NCI-H1694 (cell line): Measurements from ENCODE around the gene NDUFS1.
"Not testable (repeated sequence)": the region's sequence is repeated elsewhere in the genome, so short reads cannot be mapped to it uniquely, and the experiment has no call there.

Experiments used
- DNase-seq: peaks from one replicate; lab custom pipeline; 2025; lab: John Stamatoyannopoulos, UW

The NDUFS1 gene

DNA sequence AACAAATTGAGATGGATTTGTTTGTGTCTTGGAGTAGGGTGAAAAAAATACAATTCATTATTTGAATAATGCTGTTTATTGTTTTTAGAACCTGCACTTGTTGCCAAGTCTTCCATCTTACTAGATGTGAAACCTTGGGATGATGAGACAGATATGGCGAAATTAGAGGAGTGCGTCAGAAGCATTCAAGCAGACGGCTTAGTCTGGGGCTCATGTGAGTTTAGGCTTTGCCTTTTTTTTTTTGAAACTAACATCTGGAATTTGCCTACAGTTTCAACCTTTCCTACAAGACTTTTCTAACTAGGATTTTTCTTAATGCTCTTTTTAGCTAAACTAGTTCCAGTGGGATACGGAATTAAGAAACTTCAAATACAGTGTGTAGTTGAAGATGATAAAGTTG, 3.2 kb upstream of the NDUFS1 start:
- DNase-seq: not testable (repeated sequence)

DNA sequence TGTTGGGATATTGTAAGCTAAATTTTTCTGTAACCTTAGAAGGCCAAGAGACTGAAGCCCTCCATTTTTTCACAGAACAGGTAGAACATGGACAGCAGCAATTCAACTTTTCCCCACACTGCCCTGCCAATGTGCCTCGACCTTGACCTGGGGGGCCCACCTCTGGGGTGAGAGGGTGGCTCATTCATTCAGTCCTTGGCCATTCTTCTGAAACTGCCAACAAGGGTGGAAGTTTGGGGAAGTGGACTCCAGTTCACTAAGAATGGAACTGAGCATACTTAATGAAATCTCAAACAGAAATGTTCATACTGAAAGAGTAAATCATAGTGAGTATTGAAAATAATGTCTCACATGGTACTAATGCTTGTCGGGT, 1.5 kb upstream of the NDUFS1 start:
- DNase-seq: no peak

DNA sequence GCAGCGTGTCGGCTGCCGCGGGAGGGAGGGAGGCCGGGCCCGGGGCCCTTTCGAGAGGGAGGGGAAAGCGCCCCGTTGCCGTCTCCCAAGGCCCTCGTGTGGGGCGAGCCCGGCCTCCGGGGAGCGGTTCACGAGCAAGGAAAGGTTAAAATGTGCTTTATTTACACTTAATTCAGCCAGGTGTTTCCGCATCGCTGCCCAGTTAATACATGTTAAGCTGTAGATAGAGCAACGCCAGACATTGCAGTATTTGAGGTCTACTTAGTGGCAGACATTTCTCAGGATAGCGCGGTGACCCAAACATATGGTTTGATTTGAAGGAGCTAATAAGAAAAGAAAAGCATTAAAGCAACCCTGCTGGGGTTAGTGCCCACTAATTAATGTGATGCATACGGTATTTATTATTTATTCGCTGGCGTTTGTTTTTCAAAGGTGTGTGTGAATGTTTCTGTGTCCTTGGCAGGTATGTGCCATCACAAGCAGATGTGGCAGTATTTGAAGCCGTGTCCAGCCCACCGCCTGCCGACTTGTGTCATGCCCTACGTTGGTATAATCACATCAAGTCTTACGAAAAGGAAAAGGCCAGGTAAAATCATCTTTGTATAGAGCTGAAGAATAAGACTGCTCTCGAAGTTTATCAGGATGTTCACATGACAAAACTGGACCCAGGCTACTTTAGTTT, 1.0 kb upstream of the NDUFS1 start:
- DNase-seq: no peak

DNA sequence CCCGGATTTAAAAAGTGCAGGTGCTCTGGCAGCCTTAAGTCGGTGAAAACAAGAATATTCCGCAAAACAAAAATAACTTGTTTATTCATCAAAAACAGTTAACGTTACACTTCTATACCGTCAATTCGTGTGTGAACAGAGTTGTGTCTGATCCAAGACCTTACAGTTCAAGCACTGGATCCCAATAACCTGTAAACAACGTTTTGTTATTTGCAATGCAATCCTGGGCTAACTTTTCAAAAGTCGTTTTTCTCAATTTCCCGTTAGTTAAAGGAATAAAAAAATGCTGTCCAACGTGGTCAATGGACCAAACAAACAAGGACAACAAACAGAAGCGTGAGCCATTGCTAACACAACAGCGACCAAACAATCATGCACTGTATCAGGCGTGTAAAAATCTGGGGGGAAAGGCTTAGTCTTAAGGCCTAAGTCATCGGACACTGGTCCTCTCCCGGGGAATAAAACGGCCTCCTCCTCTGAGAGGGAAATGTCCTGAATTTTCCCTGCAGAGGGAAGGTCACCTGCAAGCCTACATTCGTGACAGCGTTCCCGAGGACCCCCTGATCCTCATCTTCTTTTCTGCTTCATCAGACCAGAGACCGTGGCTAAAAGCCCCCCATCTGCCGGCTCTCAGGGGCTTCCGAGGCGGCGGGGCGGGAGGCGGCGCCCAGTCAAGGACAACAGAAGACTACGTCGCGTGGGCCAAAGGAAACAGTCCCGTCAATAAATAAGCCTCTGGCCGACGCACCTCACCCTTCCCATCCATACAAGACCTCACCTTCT, 490 bp downstream of the NDUFS1 start:
- no peak for DNase-seq

DNA sequence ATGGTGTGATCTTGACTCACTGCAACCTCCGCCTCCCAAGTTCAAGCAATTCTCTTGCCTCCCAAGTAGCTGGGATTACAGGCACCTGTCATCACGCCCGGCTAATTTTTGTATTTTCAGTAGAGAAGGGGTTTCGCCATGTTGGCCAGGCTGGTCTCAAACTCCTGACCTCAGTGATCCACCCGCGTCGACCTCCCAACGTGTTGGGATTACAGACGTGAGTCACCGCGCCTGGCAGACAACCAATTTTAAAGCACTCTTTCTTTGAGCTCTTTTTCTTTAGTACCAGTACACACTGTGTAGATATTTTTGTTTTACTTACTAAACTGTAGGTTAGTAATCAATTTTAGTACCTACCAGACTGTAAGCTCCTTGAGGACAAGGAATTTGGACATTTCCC, 2.2 kb downstream of the NDUFS1 start:
- DNase-seq: not testable (repeated sequence)

DNA sequence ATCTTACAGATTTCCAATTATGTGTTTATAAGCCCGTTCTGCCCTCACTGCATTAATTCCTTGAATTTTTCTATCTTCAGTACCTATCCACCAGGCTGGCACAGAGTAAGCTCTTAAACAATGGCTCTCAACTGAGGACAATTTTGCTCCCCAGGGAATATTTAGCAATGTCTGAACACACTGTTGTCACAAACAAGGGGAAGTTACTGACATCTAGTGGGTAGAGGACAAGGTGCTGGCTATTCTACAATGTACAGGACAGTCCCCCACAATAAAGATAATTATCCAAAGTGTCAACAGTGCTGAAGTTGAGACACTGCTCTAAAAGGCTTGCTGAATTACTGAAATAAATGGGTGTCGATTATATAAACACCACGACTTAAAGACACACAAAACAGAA, 5.0 kb downstream of the NDUFS1 start:
- DNase-seq: no peak

DNA sequence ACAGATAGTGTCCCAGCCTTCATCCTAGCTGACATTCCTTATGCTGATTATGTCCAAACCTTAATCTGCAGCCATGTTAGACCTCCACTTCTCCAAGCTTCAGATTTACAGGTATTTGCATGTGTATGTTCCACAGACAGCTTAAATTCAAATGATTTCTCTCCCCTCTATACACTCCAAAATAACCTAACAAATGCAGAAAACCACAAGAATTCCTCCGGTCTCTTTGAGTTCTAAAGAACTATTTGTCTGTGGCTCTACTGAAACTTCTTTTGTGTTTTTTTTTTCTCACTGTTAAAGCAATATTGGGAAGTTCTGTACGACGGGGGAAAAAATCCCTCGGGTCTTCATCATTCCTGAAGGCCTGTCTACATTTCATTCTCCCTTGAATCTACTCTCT, 8.6 kb downstream of the NDUFS1 start:
- DNase-seq: no peak

DNA sequence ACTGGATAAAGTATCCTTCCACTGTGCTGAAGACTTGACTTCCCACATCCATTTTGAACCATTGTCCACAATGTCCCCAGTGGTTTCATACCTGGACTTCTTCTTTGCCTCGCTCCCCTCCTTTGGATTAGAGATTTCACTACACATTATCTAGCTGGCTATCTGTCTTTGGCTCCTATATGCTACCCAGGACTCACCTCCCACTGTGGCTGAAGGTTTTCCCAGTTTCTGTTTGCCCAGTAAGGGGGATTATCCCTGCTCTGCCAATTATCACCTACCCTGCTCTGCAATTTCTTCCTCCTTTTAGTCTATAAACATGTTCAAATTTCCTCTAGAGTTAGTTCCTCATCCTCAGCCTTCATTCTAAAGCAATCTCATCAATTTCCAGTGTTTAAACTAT, 9.1 kb downstream of the NDUFS1 start:
- no peak for DNase-seq

DNA sequence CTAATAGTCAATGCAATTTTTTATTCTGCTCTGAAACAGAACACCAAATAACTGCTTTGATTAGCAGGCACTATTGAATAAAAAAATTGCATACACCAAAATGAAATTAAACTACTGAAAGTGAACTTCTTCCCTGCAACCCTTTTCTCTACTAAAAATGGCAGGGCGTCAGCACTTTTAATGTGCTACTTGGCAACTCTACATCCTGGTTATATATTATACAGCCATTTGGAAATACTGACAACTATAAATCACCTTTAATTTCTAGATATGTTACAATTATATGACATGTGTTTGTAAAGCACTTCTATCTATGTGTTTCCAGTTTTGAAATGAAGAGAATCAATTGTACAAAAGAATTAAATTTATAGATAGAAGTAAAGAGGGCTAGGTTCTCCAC, 9.9 kb downstream of the NDUFS1 start:
- DNase-seq: no peak

DNA sequence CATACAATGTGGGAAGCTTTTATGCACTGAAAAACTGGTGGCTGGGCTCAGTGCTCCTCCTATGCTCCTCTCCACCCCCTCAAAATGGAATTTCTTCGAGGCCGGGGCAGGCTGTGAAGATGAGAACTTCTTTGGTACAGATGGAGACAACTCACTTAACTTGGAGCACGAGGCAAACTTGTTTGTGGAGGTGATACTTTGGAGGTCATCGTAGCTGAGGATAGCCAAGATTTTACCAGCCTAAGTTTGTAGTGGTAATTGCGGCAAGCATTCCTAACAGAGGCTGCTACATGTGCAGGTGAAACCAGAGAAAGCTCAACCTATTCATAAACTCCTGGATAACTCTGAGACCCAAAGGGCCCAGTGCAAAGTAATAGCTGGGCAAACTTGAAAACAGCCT, 13.6 kb downstream of the NDUFS1 start:
- DNase-seq: no peak

DNA sequence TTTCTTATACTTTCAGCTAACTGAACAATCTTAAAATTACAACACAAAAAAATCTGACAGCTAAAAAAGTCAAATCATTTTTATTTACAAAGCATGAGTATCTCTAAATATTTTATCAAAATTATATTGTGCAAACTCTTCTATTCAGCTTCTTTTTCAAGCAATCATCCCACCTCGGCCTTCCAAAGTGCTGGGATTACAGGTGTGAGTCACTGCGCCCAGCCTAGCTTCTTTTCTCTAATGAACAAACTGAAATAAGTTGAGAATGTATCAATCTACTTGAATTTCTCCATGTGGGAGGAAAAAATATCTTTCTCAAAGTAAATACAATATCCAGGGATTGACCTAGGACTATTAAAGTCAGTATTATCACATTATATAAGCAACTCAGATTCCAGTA, 14.9 kb downstream of the NDUFS1 start:
- no peak for DNase-seq

DNA sequence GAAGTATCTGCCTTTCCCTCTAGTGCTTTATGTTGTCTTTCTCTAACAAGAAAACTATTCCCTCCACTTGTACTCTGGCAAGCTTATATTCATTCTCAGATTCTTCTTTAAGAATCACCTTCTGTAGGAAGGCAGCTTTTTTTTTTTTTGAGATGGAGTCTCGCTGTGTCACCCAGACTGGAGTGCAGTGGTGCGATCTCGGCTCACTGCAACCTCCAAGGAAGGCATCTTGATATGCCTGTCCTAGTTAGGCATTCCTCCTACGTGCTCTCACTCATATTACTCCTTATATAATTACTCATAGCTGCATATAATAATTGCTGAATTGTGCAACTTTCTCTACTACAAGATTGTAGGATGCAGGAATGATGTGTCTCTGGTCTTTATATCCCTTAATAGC, 15.8 kb downstream of the NDUFS1 start:
- DNase-seq: no peak

DNA sequence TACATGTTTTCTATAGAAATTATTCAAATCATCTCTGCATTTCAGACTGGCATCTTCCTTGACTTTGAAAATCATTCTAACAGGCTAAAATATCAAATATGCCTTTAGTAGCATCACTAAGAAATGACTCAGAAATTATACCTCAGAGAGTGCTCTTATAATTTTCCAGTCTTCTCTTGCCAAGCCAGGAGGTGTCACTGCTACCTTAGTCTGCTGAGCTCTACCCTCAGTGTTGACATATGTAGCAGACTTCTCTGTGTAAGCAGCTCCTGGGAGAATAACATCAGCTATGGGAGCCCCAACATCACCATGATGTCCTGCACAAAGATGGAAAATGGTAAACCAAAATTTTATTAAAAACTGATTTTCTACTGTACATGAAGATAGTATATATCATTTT, 31.6 kb downstream of the NDUFS1 start:
- DNase-seq: peak; percentile 6

DNA sequence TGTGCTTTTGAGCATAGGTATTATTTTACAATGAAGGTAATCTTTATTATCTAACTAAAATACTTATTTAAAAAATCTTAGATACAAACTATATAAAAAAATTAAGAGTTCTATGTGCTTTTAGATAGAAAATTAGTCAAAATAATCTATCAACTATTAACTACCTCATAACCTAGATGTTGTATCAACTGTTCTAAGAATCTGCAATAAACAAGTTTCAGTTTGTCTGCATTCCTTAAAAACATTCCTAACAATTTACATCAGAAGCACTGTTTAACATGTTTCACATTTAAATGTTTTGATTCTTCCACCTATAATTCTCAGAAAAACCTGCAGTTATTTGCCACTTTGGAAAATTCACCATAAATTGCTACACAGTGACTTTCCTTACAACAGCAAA, 33.3 kb downstream of the NDUFS1 start:
- DNase-seq: no peak

DNA sequence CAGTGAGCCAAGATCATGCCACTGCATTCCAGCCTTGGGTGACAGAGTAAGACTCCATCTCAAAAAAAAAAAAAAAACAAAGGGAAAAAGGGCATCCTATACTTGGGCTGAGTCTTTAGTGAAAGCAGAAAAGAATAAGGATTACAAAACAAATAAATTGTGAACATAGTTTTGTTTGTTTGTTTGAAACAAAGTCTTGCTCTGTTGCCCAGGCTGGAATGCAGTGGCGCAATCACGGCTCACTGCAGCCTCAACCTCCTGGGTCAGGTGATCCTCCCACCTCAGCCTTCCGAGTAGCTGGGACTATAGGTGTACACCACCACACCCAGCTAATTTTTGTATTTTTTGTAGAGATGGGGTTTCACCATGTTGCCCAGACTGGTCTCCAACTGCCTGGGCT, 36.7 kb downstream of the NDUFS1 start:
- DNase-seq: not testable (repeated sequence)

DNA sequence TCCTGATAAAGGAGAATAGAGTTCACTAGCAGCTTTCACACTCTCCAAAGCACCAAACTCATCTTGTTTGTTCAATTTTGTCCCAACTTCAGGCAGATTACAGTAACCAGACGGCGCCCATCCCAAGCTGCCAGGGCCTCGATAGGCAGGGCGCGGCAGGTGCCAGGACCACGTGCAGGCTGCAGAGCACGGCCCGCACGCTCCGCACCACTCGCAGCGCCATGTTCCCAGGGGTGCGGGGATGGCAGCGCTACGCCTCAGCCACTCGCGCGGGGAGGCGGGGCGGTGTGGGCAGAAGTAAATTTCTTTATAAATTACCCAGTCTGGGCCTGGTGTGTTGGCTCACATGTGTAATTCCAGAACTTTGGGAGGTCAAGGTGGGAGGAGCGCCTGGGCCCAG, 43.0 kb downstream of the NDUFS1 start:
- no peak for DNase-seq

DNA sequence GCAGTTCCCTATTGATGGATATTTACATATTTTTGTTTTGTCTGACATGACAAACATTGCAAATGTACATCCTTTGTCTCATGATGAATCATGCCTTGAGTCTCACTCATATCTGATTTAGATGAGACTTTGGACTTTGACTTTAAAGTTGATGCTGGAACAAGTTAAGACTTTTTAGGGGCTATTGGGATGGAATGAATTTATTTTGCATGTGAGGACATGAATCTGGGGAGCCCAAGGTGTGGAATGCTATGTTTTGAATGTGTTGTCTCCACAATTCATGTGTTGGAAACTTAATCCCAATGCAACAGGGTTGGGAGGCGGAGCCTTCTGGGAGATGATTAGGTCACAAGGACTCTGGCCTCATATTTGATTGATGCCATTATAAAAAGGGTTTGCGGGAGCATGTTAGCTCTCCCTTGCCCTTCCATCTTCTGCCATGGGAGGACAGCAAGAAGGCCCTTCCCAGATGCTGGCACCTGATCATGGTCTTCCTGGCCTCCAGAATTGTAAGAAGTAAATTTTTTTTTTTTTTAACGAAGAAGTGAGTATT, 44.1 kb downstream of the NDUFS1 start:
- DNase-seq: no peak

DNA sequence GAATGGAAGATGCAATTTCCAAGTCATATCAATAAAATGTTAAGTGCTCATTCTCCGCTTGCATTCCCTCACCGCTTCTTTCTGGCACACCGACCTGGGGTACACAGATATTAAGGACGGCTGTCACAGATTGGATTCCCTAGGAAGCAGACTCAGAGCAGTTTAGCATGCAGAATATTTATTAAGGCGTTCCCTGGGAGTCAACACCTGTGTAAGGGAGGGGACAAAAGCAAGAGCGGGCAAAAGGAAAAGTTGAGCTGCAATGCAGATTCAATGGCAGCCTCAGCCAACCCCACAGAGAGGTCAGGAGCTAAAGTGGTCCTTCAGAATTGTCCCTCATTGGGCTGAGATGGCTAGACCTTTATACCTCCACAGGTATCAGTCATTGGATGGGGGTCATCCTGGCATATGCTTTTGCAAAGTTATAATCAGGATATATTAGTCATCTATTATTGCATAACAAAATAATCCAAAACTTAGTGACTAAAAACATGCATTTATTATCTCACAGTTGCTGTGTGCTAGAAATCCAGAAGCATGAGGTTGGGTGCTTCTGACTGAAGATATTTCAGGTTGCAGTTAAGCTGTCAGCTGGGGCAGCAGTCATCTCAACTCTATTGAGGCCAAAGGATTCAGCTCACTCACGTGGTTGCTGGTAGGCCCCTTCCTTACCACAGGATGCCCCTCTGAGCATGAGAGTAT, 46.2 kb downstream of the NDUFS1 start:
- no peak for DNase-seq

DNA sequence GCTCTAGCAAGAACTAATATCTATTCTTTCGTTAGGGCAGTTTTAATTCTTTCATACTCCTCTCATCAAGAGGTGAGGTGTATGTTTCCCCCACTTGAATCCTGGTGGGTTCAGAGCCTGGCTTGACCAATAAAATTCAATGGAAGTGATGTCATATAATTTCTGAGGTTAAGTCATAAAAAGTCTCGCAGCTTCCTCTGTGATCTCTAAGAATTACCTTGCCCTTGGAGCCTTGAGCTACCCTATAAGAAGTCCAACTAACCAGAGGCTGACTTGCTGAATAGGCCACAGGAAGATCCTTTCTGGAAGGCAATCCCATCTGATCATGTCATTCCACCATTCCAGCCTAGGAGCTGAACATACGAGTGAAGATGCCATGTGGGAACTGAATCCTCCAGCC, 47.1 kb downstream of the NDUFS1 start:
- no peak for DNase-seq

DNA sequence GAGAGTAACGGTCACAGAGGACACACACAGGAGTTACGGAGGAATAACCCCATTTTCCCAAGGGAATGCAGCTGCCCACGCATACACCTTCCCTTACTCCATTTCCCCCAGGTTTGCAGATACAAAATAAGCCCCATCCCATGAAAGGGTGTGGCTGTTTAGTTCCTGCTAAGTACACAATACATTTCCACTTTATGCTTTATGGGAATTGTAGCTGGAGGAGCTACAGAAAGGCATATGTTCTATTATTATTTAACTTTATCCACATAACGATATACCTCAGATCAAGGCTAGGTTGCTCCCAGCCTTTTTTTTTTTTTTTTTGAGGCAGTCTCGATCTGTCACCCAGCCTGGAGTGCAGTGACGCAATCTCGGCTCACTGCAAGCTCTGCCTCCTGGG, 50.5 kb downstream of the NDUFS1 start:
- DNase-seq: no peak

DNA sequence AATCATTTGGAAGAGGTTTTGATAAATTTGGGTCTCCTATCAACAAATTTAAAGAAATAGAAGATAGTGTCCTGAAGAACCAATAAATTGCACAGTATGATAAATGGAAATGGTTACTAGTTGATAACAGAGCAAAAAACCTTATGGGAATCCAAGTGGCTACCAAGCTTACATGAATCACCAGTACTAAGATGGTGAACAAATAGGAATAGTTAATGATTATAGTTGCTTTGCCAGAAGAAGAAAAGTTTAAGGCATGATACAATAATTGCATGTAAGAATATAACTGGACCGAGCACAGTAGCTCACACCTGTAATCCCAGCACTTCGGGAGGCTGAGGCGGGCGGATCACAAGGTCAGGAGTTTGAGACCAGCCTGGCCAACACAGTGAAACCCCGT, 53.7 kb downstream of the NDUFS1 start:
- DNase-seq: no peak

DNA sequence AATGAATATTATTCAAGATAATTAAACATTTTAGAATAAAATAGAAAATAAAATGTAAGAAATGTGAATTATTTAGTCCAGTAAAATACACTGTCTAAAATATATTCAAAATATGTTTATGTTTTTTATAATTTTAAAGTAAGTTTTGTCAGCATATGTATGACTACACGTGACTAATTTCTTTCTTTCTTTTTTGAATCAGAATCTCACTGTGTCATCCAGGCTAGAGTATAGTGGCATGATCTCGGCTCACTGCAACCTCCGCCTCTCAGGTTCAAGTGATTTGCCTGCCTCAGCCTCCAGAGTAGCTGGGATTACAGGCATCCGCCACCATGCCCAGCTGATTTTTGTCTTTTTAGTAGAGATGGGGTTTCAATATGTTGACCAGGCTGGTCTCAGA, 54.2 kb downstream of the NDUFS1 start:
- DNase-seq: no peak

DNA sequence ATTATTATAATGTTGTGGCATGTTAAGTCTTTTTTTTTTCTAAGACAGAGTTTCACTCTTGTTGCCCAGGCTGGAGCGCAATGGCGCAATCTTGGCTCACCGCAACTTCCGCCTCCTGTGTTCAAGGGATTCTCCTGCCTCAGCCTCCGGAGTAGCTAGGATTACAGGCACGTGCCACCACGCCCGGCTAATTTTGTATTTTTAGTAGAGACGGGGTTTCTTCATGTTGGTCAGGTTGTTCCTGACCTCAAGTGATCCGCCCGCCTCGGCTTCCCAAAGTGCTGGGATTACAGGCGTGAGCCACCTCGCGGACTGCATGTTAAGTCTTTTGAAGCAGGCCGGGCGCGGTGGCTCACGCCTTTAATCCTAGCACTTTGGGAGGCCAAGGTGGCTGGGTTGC, 60.4 kb downstream of the NDUFS1 start:
- not testable (repeated sequence) for DNase-seq
